Neural progenitor cell (in vitro differentiated cells): ENCODE data around the gene LAMC1.

Experiments used
- CTCF ChIP-seq: fragments of 200-600 bp; sonication (generic); IDR thresholded peaks from 2 replicates; pipeline ENCODE4 v1.5.1; 2017; ENCODE audit warnings: antibody characterized with exemption, mild to moderate bottlenecking
- EZH2 ChIP-seq: fragments of 200-600 bp; sonication (generic); IDR thresholded peaks from 2 replicates; pipeline ENCODE4 v1.6.1; 2017; ENCODE audit warnings: antibody characterized with exemption, mild to moderate bottlenecking, moderate library complexity
- EZH2phosphoT487 ChIP-seq: fragments of 200-600 bp; sonication (generic); IDR thresholded peaks from 2 replicates; pipeline ENCODE4 v1.6.1; 2017; ENCODE audit warnings: antibody characterized with exemption

GRCh38 chr1:183139281-183139942, 116.2 kb downstream of the LAMC1 start:
- TF ChIP-seq CTCF (no peak), EZH2 (no peak), EZH2phosphoT487 (no peak)
